ENCODE results near the gene FKBP2. TPM values are rescaled to one million over a fixed set of nuclear protein-coding genes. Genes with fewer than 3 reads are reported as not detected.

Gene FKBP2
- total RNA-seq, 1 experiment from 2014 or later, result 63.8 TPM

DNA sequence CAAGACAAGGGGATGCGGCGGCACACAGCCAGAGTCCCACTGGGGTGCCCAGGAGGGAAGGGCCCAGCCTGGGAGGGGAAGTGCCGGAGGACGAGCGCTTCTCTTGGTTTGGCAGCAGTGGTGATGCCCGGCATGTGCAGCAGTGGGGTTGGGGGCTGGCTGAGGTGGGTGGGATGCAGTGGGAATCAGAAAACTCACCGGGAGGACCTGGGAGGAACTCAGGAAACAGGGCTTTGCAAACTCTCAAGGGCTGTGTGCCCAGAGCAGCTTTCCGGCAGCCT, 31.4 kb upstream of the FKBP2 start:
- H3K4me3 ChIP-seq (ENCODE audit: insufficient read depth, low read depth, low read length), result no peak overlapping the region
- H3K27me3 ChIP-seq (ENCODE audit: control insufficient read depth, insufficient read depth, low read length), result no peaks in the 10 kb centered on the region
- peaks cover 10% of the 10 kb centered on the region for H3K36me3 ChIP-seq (replicated peaks; ENCODE audit: control insufficient read depth, insufficient read depth, low read length)
- no peak for DNase-seq

DNA sequence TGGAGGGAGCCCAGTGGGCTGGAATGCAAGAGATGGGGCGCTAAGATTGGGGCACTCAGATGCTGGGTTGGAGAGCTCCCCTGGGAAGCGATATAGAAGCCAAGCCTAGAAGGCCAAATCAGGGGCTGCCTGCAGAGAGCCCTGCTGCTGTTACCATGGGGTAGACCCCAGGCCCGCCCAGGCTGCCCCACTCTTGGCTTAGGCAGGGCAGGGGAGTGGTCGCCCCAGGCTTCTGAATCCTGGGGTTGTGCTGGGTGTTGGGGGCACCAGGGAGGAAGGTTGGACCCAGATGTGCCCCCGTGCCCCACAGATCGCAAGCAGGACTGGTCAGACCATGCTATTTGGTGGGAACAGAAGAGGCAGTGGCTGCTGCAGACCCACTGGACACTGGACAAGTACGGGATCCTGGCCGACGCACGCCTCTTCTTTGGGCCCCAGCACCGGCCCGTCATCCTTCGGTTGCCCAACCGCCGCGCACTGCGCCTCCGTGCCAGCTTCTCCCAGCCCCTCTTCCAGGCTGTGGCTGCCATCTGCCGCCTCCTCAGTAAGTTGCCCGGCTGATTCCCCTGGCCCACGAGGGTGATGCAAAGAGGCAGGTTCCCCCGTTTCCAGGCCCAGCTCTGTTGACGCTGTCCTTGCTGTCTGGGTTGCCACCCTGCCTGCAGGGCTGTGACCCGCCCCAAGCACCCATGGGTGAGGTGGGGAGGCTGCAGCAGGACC, 30.4 kb upstream of the FKBP2 start:
- H3K27me3 ChIP-seq (ENCODE audit: control insufficient read depth, insufficient read depth, low read length), result no peaks in the 10 kb centered on the region
- DNase-seq, result peak; percentile 51
- H3K36me3 ChIP-seq (replicated peaks; ENCODE audit: control insufficient read depth, insufficient read depth, low read length), result peaks cover 9% of the 10 kb centered on the region
- H3K4me3 ChIP-seq (ENCODE audit: insufficient read depth, low read depth, low read length), result no peak overlapping the region

DNA sequence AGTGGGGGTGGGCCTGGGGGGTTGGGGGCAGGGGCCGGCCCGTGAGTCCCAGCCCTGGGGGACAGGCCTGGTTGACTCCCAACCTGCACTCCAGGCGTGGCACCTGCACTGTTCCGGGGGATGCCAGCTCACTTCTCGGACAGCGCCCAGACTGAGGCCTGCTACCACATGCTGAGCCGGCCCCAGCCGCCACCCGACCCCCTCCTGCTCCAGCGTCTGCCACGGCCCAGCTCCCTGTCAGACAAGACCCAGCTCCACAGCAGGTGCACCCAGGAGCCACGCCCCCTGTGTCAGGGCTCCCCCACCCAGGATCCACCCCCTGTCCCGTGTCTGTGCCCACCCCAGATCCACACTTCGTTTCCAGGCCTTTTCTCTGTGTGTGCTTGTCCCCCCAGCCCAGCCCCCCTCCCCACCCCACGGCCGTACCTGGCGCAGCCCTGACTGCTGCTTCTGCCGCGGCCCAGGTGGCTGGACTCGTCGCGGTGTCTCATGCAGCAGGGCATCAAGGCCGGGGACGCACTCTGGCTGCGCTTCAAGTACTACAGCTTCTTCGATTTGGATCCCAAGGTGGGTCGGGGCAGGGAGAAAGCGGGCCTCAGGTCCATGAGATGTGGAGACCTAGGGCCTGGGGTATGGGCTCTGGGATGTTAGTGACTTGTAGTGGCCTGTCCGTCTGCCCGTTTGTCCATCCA, 29.6 kb upstream of the FKBP2 start:
- Histone ChIP-seq H3K27me3 (ENCODE audit: control insufficient read depth, insufficient read depth, low read length) (no peaks in the 10 kb centered on the region), H3K4me3 (ENCODE audit: insufficient read depth, low read depth, low read length) (no peak overlapping the region), H3K36me3 (replicated peaks; ENCODE audit: control insufficient read depth, insufficient read depth, low read length) (peaks cover under 1% of the 10 kb centered on the region)
- peak; percentile 59 for DNase-seq

GRCh38 chr11:64216879-64217278, 24.0 kb upstream of the FKBP2 start:
- peak; percentile 67 for DNase-seq
- Histone ChIP-seq H3K27me3 (ENCODE audit: control insufficient read depth, insufficient read depth, low read length) (no peaks in the 10 kb centered on the region), H3K36me3 (replicated peaks; ENCODE audit: control insufficient read depth, insufficient read depth, low read length) (no peaks in the 10 kb centered on the region), H3K4me3 (ENCODE audit: insufficient read depth, low read depth, low read length) (no peak overlapping the region)

DNA sequence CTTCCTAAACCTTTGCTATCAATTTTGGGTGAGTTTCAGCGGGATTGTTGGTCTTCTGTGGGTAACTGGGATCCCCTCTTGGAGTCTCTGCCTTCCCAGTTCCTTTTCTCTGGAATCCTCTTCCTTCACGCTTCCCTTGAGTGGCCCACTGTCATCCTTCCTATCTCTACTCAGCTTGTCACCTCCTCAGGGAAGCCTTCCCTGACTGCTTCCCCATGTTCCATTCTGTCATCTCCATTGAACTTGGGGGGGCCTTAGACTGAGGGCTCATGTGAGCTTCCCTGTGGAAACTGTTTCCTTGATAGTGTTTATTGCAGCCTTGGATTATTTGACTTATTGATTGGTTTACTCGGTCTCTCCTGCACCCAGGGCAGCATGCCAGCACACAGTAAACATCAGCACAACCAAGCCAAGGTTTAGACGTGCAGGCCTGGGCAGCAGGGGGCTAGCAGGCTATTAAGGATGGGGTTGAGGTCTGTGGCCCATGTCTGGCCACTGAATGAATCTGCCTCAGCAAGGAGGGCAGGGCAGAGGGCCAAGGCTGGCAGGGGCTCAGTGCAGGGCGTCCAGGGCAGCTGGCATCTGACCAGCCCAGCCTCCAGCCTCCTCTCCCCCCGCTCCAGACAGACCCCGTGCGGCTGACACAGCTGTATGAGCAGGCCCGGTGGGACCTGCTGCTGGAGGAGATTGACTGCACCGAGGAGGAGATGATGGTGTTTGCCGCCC, 22.1 kb upstream of the FKBP2 start:
- Histone ChIP-seq H3K27me3 (ENCODE audit: control insufficient read depth, insufficient read depth, low read length) (no peaks in the 10 kb centered on the region), H3K4me3 (ENCODE audit: insufficient read depth, low read depth, low read length) (no peak overlapping the region), H3K36me3 (replicated peaks; ENCODE audit: control insufficient read depth, insufficient read depth, low read length) (no peaks in the 10 kb centered on the region; the same call in 1 of the 2 replicates)
- no peak for DNase-seq

- DNase-seq, result no peak
- no peak overlapping the region for H3K4me3 ChIP-seq (ENCODE audit: insufficient read depth, low read depth, low read length)
- H3K36me3 ChIP-seq (replicated peaks; ENCODE audit: control insufficient read depth, insufficient read depth, low read length), result no peaks in the 10 kb centered on the region; the same call in none of the 2 replicates
- no peaks in the 10 kb centered on the region for H3K27me3 ChIP-seq (ENCODE audit: control insufficient read depth, insufficient read depth, low read length)
Observed at GRCh38 chr11:64219354-64219684, 21.6 kb upstream of the FKBP2 start.

DNA sequence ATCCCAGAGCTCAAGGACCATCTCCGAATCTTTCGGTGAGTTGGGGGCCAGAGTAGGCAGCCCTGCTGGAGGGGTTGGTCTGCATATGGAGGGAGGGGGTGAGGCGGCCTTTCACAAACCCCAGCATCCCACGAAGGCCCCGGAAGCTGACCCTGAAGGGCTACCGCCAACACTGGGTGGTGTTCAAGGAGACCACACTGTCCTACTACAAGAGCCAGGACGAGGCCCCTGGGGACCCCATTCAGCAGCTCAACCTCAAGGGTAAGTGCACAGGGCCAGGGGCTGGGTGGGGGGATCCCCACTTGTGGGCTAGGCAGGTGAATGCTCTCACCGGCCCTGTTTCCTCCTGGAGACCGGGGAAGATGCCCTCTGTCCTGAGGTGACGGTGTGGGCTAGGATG, 21.1 kb upstream of the FKBP2 start:
- no peak overlapping the region for H3K4me3 ChIP-seq (ENCODE audit: insufficient read depth, low read depth, low read length)
- no peaks in the 10 kb centered on the region for H3K27me3 ChIP-seq (ENCODE audit: control insufficient read depth, insufficient read depth, low read length)
- H3K36me3 ChIP-seq (replicated peaks; ENCODE audit: control insufficient read depth, insufficient read depth, low read length), result no peaks in the 10 kb centered on the region; the same call in none of the 2 replicates
- DNase-seq, result no peak

DNA sequence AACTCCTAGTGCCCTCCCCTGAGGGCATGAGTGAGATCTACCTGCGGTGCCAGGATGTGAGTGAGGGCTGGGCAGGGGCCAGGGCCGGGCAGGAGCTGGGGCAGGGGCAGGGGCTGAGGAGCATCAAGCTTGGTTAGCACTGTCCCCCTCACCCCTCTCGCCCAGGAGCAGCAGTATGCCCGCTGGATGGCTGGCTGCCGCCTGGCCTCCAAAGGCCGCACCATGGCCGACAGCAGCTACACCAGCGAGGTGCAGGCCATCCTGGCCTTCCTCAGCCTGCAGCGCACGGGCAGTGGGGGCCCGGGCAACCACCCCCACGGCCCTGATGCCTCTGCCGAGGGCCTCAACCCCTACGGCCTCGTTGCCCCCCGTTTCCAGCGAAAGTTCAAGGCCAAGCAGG, 20.6 kb upstream of the FKBP2 start:
- Histone ChIP-seq H3K4me3 (ENCODE audit: insufficient read depth, low read depth, low read length) (no peak overlapping the region), H3K36me3 (replicated peaks; ENCODE audit: control insufficient read depth, insufficient read depth, low read length) (no peaks in the 10 kb centered on the region; the same call in none of the 2 replicates)
- DNase-seq, result no peak

DNA sequence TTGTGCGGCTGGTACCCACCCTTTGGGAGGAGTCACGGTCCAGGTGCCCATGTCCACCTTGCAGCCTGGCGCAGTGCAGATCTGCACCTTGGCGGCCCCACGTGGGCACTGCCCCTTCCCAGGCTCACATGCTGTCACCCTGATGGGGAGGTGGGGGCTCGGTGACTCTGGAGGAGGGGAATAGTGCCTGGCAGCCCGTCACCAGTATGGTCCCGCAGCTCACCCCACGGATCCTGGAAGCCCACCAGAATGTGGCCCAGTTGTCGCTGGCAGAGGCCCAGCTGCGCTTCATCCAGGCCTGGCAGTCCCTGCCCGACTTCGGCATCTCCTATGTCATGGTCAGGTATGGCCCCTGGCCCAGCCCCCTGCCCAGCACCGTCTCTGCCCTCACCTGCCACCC, 20.1 kb upstream of the FKBP2 start:
- Histone ChIP-seq H3K36me3 (replicated peaks; ENCODE audit: control insufficient read depth, insufficient read depth, low read length) (no peaks in the 10 kb centered on the region; the same call in none of the 2 replicates), H3K27me3 (ENCODE audit: control insufficient read depth, insufficient read depth, low read length) (no peaks in the 10 kb centered on the region), H3K4me3 (ENCODE audit: insufficient read depth, low read depth, low read length) (no peak overlapping the region)
- DNase-seq, result no peak

More for the DNA sequence above, 20.6 kb upstream of the FKBP2 start:
- no peaks in the 10 kb centered on the region for H3K27me3 ChIP-seq (ENCODE audit: control insufficient read depth, insufficient read depth, low read length)

DNA sequence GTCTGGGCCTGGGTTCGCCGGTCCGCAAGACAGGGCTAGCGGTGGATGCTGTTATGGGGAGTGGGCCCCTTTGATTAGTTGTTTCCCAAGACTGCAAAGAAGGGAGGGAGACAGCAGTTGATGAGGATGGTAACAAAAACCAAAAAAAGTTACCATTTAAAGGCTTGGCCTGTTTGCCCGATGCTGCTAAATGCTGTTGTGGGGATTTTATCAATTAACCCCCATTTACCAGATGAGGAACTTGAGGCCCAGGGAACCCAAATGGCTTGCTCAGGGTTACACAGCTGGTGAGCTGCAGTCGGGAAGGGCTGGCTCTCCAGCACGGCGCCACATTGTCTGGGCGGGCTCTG, 18.3 kb upstream of the FKBP2 start:
- no peak for DNase-seq
- Histone ChIP-seq H3K4me3 (ENCODE audit: insufficient read depth, low read depth, low read length) (no peak overlapping the region), H3K27me3 (ENCODE audit: control insufficient read depth, insufficient read depth, low read length) (no peaks in the 10 kb centered on the region), H3K36me3 (replicated peaks; ENCODE audit: control insufficient read depth, insufficient read depth, low read length) (no peaks in the 10 kb centered on the region; the same call in none of the 2 replicates)

GRCh38 chr11:64223001-64223651, 17.8 kb upstream of the FKBP2 start:
- no peak for DNase-seq
- no peaks in the 10 kb centered on the region; the same call in none of the 2 replicates for H3K36me3 ChIP-seq (replicated peaks; ENCODE audit: control insufficient read depth, insufficient read depth, low read length)
- H3K4me3 ChIP-seq (ENCODE audit: insufficient read depth, low read depth, low read length), result no peak overlapping the region
- H3K27me3 ChIP-seq (ENCODE audit: control insufficient read depth, insufficient read depth, low read length), result no peaks in the 10 kb centered on the region

- Histone ChIP-seq H3K27me3 (ENCODE audit: control insufficient read depth, insufficient read depth, low read length) (no peaks in the 10 kb centered on the region), H3K4me3 (ENCODE audit: insufficient read depth, low read depth, low read length) (no peak overlapping the region), H3K36me3 (replicated peaks; ENCODE audit: control insufficient read depth, insufficient read depth, low read length) (no peaks in the 10 kb centered on the region; the same call in none of the 2 replicates)
- peak; percentile 49 for DNase-seq
Observed at GRCh38 chr11:64224151-64224890, 16.6 kb upstream of the FKBP2 start.

GRCh38 chr11:64224891-64225607, 15.8 kb upstream of the FKBP2 start:
- peak; percentile 72 for DNase-seq
- H3K4me3 ChIP-seq (ENCODE audit: insufficient read depth, low read depth, low read length), result peak overlapping the region; percentile 81

More at GRCh38 chr11:64224891-64225607, 15.8 kb upstream of the FKBP2 start:
- Histone ChIP-seq H3K27me3 (ENCODE audit: control insufficient read depth, insufficient read depth, low read length) (no peaks in the 10 kb centered on the region), H3K36me3 (replicated peaks; ENCODE audit: control insufficient read depth, insufficient read depth, low read length) (no peaks in the 10 kb centered on the region; the same call in none of the 2 replicates)

Data from H7 (cell line).